Activated CD8-positive, alpha-beta memory T cell treated with anti-CD3 and anti-CD28 coated beads, Interleukin-2, amount 50 U/mL, for 48 hours (primary cell): Measurements from ENCODE around the gene EIF3I.

ENCODE experiments used
- DNase-seq: peaks from one replicate; pipeline ENCODE4 v3.0.0-alpha.2; 2020

Gene EIF3I

DNA sequence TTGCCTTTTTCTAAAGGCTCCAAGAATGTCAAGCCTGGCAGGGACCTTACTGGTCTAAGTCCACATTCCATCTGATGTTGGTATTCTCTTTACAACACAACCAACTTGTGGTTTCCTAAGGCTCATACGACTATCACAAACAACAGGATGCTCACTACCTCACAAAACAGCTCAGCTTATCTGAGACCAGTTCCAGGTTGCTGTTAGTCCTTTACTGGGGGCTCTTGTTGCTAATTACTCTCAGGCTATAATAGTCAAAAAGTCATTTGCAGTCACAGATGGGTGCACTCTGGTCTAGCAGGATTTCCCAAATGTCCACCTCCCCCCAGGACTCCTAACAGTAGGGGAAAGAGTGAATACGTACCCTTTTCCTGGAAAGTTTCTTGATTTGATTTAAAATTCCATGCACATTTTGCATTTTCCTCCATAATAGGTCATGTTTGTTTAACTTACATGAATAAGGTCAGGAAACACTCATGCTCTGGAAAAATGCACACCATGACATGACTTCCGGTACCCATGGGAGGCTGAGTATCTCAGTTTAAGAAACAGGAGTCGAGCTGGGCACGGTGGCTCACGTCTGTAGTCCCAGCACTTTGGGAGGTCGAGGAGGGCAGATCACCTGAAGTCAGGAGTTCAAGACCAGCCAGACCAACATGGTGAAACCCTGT is 44.8 kb downstream of the EIF3I start:
- no peak for DNase-seq

- DNase-seq = no peak
These were observed 47.5 kb downstream of the EIF3I start for GRCh38 chr1:32269744-32270143.

- DNase-seq = no peak
These were observed 50.6 kb downstream of the EIF3I start for GRCh38 chr1:32272557-32273390.

DNA sequence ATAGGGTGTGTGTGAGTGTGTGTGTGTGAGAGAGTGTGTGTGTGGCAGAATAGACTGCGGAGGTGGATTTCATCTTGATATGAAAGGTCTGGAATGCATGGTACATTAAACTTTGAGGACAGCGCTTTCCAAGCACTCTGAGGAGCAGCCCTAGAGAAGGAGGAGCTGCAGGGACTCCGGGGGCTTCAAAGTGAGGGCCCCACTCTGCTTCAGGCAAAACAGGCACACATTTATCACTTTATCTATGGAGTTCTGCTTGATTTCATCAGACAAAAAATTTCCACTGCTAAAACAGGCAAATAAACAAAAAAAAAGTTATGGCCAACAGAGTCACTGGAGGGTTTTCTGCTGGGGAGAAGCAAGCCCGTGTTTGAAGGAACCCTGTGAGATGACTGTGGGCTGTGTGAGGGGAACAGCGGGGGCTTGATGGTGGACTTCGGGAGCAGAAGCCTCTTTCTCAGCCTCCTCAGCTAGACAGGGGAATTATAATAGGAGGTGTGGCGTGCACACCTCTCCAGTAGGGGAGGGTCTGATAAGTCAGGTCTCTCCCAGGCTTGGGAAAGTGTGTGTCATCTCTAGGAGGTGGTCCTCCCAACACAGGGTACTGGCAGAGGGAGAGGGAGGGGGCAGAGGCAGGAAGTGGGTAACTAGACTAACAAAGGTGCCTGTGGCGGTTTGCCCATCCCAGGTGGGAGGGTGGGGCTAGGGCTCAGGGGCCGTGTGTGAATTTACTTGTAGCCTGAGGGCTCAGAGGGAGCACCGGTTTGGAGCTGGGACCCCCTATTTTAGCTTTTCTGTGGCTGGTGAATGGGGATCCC is 51.4 kb downstream of the EIF3I start:
- DNase-seq = peak; percentile 84

DNA sequence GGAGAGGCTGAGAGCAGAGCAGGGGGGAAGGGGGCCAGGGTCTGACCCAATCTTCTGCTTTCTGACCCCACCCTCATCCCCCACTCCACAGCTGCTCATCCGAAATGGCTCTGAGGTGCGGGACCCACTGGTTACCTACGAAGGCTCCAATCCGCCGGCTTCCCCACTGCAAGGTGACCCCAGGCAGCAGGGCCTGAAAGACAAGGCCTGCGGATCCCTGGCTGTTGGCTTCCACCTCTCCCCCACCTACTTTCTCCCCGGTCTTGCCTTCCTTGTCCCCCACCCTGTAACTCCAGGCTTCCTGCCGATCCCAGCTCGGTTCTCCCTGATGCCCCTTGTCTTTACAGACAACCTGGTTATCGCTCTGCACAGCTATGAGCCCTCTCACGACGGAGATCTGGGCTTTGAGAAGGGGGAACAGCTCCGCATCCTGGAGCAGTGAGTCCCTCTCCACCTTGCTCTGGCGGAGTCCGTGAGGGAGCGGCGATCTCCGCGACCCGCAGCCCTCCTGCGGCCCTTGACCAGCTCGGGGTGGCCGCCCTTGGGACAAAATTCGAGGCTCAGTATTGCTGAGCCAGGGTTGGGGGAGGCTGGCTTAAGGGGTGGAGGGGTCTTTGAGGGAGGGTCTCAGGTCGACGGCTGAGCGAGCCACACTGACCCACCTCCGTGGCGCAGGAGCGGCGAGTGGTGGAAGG is 52.6 kb downstream of the EIF3I start:
- no peak for DNase-seq

GRCh38 chr1:32275424-32275823 is 53.2 kb downstream of the EIF3I start:
- no peak for DNase-seq

GRCh38 chr1:32276032-32276782 is 54.0 kb downstream of the EIF3I start:
- DNase-seq = no peak
